Activated CD4-positive, alpha-beta T cell treated with anti-CD3 and anti-CD28 coated beads for 4 hours (primary cell): ENCODE data around the gene GSG1L.

ENCODE experiments used
- DNase-seq, 2 donors: peaks; one replicate each; pipeline ENCODE4 v3.0.0-alpha.2; 2020

GSG1L gene

GRCh38 chr16:28062261-28062846 is 1.2 kb downstream of the GSG1L start:
- no peak for DNase-seq

GRCh38 chr16:28061352-28062101 is 2.0 kb downstream of the GSG1L start:
- no peak for DNase-seq

- no peak for DNase-seq
Measured at GRCh38 chr16:28059841-28060575, 3.5 kb downstream of the GSG1L start.

- peak in 1 of 2 donors; percentile 3 for DNase-seq
Measured at GRCh38 chr16:28058839-28059589, 4.5 kb downstream of the GSG1L start.

GRCh38 chr16:28057949-28058348 is 5.6 kb downstream of the GSG1L start:
- DNase-seq: no peak

- DNase-seq: no peak
Measured at GRCh38 chr16:28053461-28053860, 10.1 kb downstream of the GSG1L start.

GRCh38 chr16:28052274-28053128 is 11.0 kb downstream of the GSG1L start:
- DNase-seq: no peak

GRCh38 chr16:28051486-28051885 is 12.0 kb downstream of the GSG1L start:
- DNase-seq: no peak

- DNase-seq: no peak
Measured at GRCh38 chr16:28042811-28043210, 20.7 kb downstream of the GSG1L start.

- DNase-seq: no peak
Measured at GRCh38 chr16:28041615-28042014, 21.9 kb downstream of the GSG1L start.

GRCh38 chr16:28040039-28040438 is 23.5 kb downstream of the GSG1L start:
- DNase-seq: no peak

GRCh38 chr16:28039493-28039892 is 24.0 kb downstream of the GSG1L start:
- no peak for DNase-seq

- no peak for DNase-seq
Measured at GRCh38 chr16:28038409-28038808, 25.1 kb downstream of the GSG1L start.

- DNase-seq: no peak
Measured at GRCh38 chr16:28035866-28036393, 27.6 kb downstream of the GSG1L start.

- no peak for DNase-seq
Measured at GRCh38 chr16:28033870-28034269, 29.6 kb downstream of the GSG1L start.

GRCh38 chr16:28029387-28030002 is 34.0 kb downstream of the GSG1L start:
- DNase-seq: no peak

- no peak for DNase-seq
Measured at GRCh38 chr16:28027055-28027454, 36.5 kb downstream of the GSG1L start.

GRCh38 chr16:28025631-28026030 is 37.9 kb downstream of the GSG1L start:
- DNase-seq: no peak

GRCh38 chr16:28019218-28019617 is 44.3 kb downstream of the GSG1L start:
- DNase-seq: no peak

- no peak for DNase-seq
Measured at GRCh38 chr16:28014851-28015250, 48.7 kb downstream of the GSG1L start.

GRCh38 chr16:28013878-28014277 is 49.6 kb downstream of the GSG1L start:
- no peak for DNase-seq

GRCh38 chr16:28013392-28013791 is 50.1 kb downstream of the GSG1L start:
- no peak for DNase-seq
